WTC11 (cell line): ENCODE measurements around the gene RANGAP1. TPM values are rescaled to one million over a fixed set of nuclear protein-coding genes. Genes with fewer than 3 reads are reported as not detected.

Experiments
- ATAC-seq: fragments of 200-7000 bp; cut with Tn5 transposase; 2 replicates; pipeline ENCODE4 v1.10.0; 2021; ENCODE audit warnings: mild to moderate bottlenecking, moderate library complexity
- CTCF ChIA-PET: fragments of 300-600 bp; sonication (Branson Sonifier 250); formaldehyde crosslinking; loops from one replicate; lab custom pipeline; 2021; ENCODE audit warnings: antibody characterized with exemption; lab: Charles Lee
- POLR2A ChIA-PET: fragments of 350-600 bp; sonication (Branson Sonifier 250); formaldehyde crosslinking; loops from one replicate; lab custom pipeline; 2021; ENCODE audit warnings: antibody characterized with exemption; lab: Charles Lee
- DNase-seq: peaks from one replicate; pipeline ENCODE4 v3.0.0; 2021; ENCODE audit warnings: low spot score
- H3K27ac Mint-ChIP-seq: 2 replicates; pipeline ENCODE4 v1.8.0; 2021; ENCODE audit warnings: mixed read lengths
- H3K27me3 Mint-ChIP-seq: 2 replicates; pipeline ENCODE4 v1.8.0; 2021; ENCODE audit warnings: low read depth, mild to moderate bottlenecking, moderate library complexity, mixed read lengths
- H3K36me3 Mint-ChIP-seq: 2 replicates; pipeline ENCODE4 v1.8.0; 2021; ENCODE audit warnings: mixed read lengths
- H3K4me1 Mint-ChIP-seq: 2 replicates; pipeline ENCODE4 v1.8.0; 2022; ENCODE audit warnings: mixed read lengths
- H3K4me3 Mint-ChIP-seq: 2 replicates; pipeline ENCODE4 v1.8.0; 2021; ENCODE audit warnings: mild to moderate bottlenecking, moderate library complexity, mixed read lengths
- H3K9me3 Mint-ChIP-seq: 2 replicates; pipeline ENCODE4 v1.8.0; 2021; ENCODE audit warnings: mixed read lengths
- AFF4 ChIP-seq: sonication (generic); formaldehyde crosslinking; IDR thresholded peaks from 2 replicates; pipeline ENCODE4 v1.8.1; 2023; ENCODE audit warnings: mild to moderate bottlenecking, missing genetic modification reagents, borderline replicate concordance
- CBFB ChIP-seq: sonication (generic); formaldehyde crosslinking; IDR thresholded peaks from 2 replicates; pipeline ENCODE4 v1.8.1; 2022; ENCODE audit warnings: mild to moderate bottlenecking, low read depth, missing genetic modification reagents
- E2F4 ChIP-seq: sonication (generic); formaldehyde crosslinking; IDR thresholded peaks from 2 replicates; pipeline ENCODE4 v1.8.1; 2022; ENCODE audit warnings: low read depth, mild to moderate bottlenecking, moderate library complexity, missing genetic modification reagents, borderline replicate concordance
- ESRRA ChIP-seq: sonication (generic); formaldehyde crosslinking; IDR thresholded peaks from 2 replicates; pipeline ENCODE4 v1.8.1; 2022; ENCODE audit warnings: mild to moderate bottlenecking, missing genetic modification reagents, borderline replicate concordance
- ETV6 ChIP-seq: sonication (generic); formaldehyde crosslinking; IDR thresholded peaks from 2 replicates; pipeline ENCODE4 v1.8.1; 2022; ENCODE audit warnings: mild to moderate bottlenecking, missing genetic modification reagents
- KAT7 ChIP-seq: sonication (generic); formaldehyde crosslinking; IDR thresholded peaks from 2 replicates; pipeline ENCODE4 v1.8.1; 2023; ENCODE audit warnings: missing genetic modification reagents, mild to moderate bottlenecking, borderline replicate concordance
- TEAD4 ChIP-seq: sonication (generic); formaldehyde crosslinking; IDR thresholded peaks from 2 replicates; pipeline ENCODE4 v1.8.0; 2022; ENCODE audit warnings: mild to moderate bottlenecking, missing genetic modification reagents
- TP53 ChIP-seq: sonication (generic); formaldehyde crosslinking; IDR thresholded peaks from 2 replicates; pipeline ENCODE4 v1.8.1; 2023; ENCODE audit warnings: mild to moderate bottlenecking, missing genetic modification reagents
- ZBTB21 ChIP-seq: sonication (generic); formaldehyde crosslinking; IDR thresholded peaks from 2 replicates; pipeline ENCODE4 v1.8.1; 2023; ENCODE audit warnings: mild to moderate bottlenecking, missing genetic modification reagents, borderline replicate concordance
- ZSCAN18 ChIP-seq: fragments of 250-450 bp; sonication (Bioruptor Pico); IDR thresholded peaks from 2 replicates; pipeline ENCODE4 v2.1.2; 2022; ENCODE audit warnings: mild to moderate bottlenecking, moderate library complexity
- total RNA-seq: library from RNA; stranded (reverse); gene quantifications from 3 replicates; pipeline ENCODE4 v1.2.3, GENCODE V29; 2021
- TF ChIP-seq, protein P1 (sequence below): fragments of 250-450 bp; sonication (Bioruptor Pico); IDR thresholded peaks from 2 replicates; pipeline ENCODE4 v1.8.0; 2021; ENCODE audit warnings: mild to moderate bottlenecking
- TF ChIP-seq, protein P2 (sequence below): sonication (generic); formaldehyde crosslinking; IDR thresholded peaks from 2 replicates; pipeline ENCODE4 v1.8.1; 2023; ENCODE audit warnings: mild to moderate bottlenecking, missing genetic modification reagents, moderate library complexity
- TF ChIP-seq, protein P3 (sequence below): sonication (generic); formaldehyde crosslinking; IDR thresholded peaks from 2 replicates; pipeline ENCODE4 v1.8.1; 2023; ENCODE audit warnings: mild to moderate bottlenecking, missing genetic modification reagents, moderate library complexity
- TF ChIP-seq, protein P4 (sequence below): sonication (generic); formaldehyde crosslinking; IDR thresholded peaks from 2 replicates; pipeline ENCODE4 v1.8.0; 2023; ENCODE audit warnings: mild to moderate bottlenecking, missing genetic modification reagents
- TF ChIP-seq, protein P5 (sequence below): sonication (generic); formaldehyde crosslinking; conservative IDR thresholded peaks from 2 replicates; pipeline ENCODE4 v1.8.1; 2023; ENCODE audit warnings: mild to moderate bottlenecking, low read depth, missing genetic modification reagents, moderate library complexity

RANGAP1 gene
- total RNA-seq, 1 experiment from 2014 or later: 160 TPM

DNA sequence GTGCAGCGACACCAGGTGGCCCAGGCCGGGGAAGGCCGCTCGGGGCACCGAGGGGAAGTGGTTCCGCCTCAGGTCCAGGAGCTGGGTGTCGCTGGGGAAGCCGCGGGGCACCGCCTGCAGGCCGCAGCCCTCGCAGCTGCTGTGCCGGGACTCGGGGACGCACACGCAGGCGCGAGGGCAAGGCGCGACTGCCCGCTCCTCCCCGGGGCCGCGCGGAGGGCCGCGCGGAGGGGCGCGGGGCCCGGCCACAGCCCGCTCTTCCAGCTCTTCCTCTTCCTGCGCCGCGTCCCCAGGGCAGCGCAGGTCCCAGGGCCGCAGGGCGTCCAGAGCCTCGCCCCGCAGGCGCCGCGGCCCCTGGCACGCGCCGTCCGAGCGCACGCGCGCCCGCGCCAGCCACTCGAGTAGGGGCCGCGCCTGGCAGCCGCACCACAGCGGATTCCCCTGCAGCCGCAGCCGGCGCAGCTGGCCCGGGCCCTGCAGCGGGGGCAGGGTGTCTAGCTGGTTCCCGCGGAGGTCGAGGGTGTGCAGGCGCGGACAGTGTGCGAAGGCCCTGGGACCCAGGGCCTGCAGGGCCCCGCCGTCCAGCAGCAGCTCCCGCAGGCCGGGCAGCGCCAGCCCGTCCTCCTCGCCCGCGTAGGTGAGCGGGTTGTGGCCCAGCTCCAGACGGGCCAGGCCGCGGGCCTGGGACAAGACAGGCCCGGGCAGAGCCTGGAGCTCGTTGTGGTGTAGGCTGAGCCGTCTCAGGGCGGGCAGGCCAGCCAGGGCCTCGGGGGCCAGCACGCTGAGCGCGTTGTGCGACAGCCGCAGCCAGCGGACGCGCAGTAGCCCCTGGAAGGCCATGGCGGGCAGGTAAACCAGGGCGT lies 48.0 kb downstream of the RANGAP1 start (continued):
- TF ChIP-seq E2F4 (CRISPR knock-in tag): no peak
- no peak for TF ChIP-seq KAT7
- no peak for TF ChIP-seq ESRRA (CRISPR knock-in tag)
- no peak for TF ChIP-seq TEAD4
- TF ChIP-seq, protein P1, sequence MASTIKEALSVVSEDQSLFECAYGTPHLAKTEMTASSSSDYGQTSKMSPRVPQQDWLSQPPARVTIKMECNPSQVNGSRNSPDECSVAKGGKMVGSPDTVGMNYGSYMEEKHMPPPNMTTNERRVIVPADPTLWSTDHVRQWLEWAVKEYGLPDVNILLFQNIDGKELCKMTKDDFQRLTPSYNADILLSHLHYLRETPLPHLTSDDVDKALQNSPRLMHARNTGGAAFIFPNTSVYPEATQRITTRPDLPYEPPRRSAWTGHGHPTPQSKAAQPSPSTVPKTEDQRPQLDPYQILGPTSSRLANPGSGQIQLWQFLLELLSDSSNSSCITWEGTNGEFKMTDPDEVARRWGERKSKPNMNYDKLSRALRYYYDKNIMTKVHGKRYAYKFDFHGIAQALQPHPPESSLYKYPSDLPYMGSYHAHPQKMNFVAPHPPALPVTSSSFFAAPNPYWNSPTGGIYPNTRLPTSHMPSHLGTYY: no peak
- peak; percentile 12; the same call in 1 of the 2 replicates for TF ChIP-seq CBFB (CRISPR knock-in tag)
- no peak for TF ChIP-seq ETV6 (CRISPR knock-in tag)

DNA sequence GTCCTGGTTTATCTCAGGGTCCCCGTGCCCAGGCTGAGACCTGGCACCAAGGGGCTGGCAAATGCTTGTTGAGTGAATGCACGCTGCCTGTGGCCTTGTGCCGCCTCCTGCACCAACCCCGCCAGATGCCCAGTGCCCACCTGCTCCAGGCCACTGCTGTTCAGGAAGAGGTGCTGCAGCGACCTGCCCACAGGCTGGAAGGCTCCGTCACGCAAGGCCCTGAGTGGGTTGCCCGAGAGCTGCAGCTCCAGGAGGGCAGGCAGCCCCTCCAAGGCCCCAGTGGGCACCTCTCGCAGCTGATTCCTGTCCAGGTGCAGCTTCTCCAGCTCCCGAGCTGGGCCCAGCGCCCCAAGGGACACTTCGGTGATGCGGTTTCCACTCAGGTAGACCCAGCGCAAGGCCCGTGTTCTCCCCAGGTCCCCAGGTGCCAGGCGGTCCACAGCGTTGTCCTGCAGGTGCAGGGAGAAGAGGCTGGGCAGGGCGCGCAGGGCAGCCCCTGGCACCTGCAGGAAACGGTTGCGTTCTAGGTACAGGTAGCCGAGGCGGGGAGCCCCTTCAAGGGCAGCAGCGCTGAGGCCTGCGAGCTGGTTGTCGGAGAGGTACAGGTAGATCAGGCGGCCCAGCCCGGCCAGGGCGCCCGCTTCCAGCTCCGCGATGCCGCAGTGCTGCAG lies 48.8 kb downstream of the RANGAP1 start:
- POLR2A ChIA-PET: interaction anchor here (0.5 to 2.1 kb wide), 7 partner anchors 9 to 384 kb away, joined by 3 to 7 read pairs (median 6); partner anchors contain the start of genes RBX1, TEF and XRCC6
- CTCF ChIA-PET: interaction anchor here (0.6 to 3.9 kb wide), 55 partner anchors 8 to 430 kb away, joined by 3 to 87 read pairs (median 5); partner anchors contain the start of genes RANGAP1, RBX1, ST13 and TEF
- Mint-ChIP-seq H3K27ac (no peak overlapping the region; the same call in 1 of the 2 replicates), H3K4me1 (peaks cover 16% of the 10 kb centered on the region), H3K9me3 (peaks cover 3% of the 10 kb centered on the region; the same call in 1 of the 2 replicates), H3K27me3 (no peaks in the 10 kb centered on the region; the same call in none of the 2 replicates), H3K4me3 (peak overlapping the region; percentile 63), H3K36me3 (no peaks in the 10 kb centered on the region)
- no peak for DNase-seq
- ATAC-seq: peak; percentile 85; the same call in 1 of the 2 replicates
- TF ChIP-seq, protein P2, sequence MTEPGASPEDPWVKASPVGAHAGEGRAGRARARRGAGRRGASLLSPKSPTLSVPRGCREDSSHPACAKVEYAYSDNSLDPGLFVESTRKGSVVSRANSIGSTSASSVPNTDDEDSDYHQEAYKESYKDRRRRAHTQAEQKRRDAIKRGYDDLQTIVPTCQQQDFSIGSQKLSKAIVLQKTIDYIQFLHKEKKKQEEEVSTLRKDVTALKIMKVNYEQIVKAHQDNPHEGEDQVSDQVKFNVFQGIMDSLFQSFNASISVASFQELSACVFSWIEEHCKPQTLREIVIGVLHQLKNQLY: peak; percentile 19; the same call in 1 of the 2 replicates
- TF ChIP-seq CBFB (CRISPR knock-in tag) (0 out of 2 replicates have a peak, but pooled peaks have one; percentile 5), TP53 (CRISPR knock-in tag) (peak; percentile 70; the same call in 1 of the 2 replicates), ZBTB21 (CRISPR knock-in tag) (peak; percentile 36; the same call in 1 of the 2 replicates), AFF4 (CRISPR knock-in tag) (0 out of 2 replicates have a peak, but pooled peaks have one; percentile 50), ZSCAN18 (CRISPR knock-in tag) (no peak)
- TF ChIP-seq, protein P3, sequence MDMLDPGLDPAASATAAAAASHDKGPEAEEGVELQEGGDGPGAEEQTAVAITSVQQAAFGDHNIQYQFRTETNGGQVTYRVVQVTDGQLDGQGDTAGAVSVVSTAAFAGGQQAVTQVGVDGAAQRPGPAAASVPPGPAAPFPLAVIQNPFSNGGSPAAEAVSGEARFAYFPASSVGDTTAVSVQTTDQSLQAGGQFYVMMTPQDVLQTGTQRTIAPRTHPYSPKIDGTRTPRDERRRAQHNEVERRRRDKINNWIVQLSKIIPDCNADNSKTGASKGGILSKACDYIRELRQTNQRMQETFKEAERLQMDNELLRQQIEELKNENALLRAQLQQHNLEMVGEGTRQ (CRISPR knock-in tag): no peak; the same call in 1 of the 2 replicates
- TF ChIP-seq, protein P4, sequence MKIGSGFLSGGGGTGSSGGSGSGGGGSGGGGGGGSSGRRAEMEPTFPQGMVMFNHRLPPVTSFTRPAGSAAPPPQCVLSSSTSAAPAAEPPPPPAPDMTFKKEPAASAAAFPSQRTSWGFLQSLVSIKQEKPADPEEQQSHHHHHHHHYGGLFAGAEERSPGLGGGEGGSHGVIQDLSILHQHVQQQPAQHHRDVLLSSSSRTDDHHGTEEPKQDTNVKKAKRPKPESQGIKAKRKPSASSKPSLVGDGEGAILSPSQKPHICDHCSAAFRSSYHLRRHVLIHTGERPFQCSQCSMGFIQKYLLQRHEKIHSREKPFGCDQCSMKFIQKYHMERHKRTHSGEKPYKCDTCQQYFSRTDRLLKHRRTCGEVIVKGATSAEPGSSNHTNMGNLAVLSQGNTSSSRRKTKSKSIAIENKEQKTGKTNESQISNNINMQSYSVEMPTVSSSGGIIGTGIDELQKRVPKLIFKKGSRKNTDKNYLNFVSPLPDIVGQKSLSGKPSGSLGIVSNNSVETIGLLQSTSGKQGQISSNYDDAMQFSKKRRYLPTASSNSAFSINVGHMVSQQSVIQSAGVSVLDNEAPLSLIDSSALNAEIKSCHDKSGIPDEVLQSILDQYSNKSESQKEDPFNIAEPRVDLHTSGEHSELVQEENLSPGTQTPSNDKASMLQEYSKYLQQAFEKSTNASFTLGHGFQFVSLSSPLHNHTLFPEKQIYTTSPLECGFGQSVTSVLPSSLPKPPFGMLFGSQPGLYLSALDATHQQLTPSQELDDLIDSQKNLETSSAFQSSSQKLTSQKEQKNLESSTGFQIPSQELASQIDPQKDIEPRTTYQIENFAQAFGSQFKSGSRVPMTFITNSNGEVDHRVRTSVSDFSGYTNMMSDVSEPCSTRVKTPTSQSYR (CRISPR knock-in tag): no peak
- TF ChIP-seq, protein P5, sequence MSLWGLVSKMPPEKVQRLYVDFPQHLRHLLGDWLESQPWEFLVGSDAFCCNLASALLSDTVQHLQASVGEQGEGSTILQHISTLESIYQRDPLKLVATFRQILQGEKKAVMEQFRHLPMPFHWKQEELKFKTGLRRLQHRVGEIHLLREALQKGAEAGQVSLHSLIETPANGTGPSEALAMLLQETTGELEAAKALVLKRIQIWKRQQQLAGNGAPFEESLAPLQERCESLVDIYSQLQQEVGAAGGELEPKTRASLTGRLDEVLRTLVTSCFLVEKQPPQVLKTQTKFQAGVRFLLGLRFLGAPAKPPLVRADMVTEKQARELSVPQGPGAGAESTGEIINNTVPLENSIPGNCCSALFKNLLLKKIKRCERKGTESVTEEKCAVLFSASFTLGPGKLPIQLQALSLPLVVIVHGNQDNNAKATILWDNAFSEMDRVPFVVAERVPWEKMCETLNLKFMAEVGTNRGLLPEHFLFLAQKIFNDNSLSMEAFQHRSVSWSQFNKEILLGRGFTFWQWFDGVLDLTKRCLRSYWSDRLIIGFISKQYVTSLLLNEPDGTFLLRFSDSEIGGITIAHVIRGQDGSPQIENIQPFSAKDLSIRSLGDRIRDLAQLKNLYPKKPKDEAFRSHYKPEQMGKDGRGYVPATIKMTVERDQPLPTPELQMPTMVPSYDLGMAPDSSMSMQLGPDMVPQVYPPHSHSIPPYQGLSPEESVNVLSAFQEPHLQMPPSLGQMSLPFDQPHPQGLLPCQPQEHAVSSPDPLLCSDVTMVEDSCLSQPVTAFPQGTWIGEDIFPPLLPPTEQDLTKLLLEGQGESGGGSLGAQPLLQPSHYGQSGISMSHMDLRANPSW (CRISPR knock-in tag): peak; percentile 58; the same call in 1 of the 2 replicates
